Forelimb muscle (tissue), 1 donor: ENCODE data around the gene NEK3. TPM values are rescaled to one million over a fixed set of nuclear protein-coding genes. Genes with fewer than 3 reads are reported as not detected.
"Not testable (repeated sequence)": the region's sequence is repeated elsewhere in the genome, so short reads cannot be mapped to it uniquely, and the experiment has no call there.

Experiments used
- DNase-seq: peaks from one replicate; pipeline ENCODE4 v3.0.0-alpha.2; 2013; ENCODE audit warnings: low read depth
- polyA plus RNA-seq: library from polyadenylated mRNA; unstranded; fragments of 120-200 nt; gene quantifications from one replicate; pipeline ENCODE4 v1.2.1, GENCODE V29; 2013; ENCODE audit not compliant: insufficient read length

Gene NEK3
- polyA plus RNA-seq, 1 donor = 16.5 TPM

DNA sequence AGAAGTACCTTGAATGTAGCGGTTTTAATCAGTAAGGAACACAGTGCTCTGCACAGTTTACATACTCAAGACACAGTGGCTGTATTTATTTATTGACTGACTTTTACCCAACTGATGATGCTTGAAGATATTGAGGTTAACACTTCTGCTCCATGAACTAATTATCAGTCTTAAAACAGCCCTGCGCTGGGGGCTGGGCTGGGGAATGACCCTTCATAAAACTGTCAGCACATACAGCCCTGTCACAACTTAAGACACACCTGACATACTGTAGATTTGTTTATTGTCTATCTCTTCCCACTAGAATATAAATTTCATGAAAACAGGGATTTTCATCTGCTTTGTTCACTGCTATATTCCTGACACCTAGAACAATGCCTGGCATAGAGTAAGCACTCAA lies 41.3 kb downstream of the NEK3 start:
- no peak for DNase-seq

DNA sequence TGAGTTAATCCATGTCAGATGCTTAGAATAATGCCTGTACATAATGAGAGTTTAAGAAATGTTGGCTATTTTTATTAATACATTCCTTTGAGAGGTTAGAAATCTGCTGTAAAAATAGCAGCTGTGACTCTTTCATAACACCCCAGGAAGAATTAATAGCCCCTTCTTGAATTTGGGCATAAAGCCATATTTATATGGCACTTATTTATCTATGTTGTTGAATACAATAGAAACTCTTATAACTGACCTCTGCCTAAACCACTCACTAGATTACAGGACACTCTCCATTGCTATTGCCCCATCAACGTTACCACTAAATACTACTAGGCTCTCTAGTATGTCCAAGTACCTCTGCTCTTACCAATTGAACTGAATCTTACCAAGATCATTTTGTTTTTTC lies 46.8 kb downstream of the NEK3 start:
- DNase-seq = no peak

DNA sequence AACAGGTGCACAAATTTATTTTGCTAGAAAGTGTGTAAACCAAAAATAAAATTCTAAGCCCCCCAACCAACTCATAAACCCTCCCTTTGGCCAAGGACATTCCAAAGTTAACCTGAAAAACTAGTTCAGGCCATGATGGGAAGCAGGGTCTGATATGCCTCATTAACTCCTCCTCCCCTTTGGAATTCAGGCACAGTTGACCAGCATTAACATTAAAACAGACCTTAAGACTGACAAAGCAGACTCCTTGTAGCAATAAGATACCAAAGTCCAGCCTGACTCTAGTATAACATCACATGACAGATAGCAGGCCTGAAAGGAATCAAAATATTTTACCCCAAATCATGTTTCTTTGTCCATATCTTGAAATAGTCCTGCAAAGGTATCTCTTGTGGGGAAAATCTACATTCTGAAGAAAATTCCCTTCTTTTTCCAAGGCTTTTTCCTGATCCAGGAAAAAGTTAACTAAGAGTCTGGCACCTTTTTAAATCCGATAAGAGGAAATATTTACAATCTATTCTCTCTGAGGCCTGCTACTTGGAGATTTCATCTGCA lies 50.2 kb downstream of the NEK3 start:
- no peak for DNase-seq

DNA sequence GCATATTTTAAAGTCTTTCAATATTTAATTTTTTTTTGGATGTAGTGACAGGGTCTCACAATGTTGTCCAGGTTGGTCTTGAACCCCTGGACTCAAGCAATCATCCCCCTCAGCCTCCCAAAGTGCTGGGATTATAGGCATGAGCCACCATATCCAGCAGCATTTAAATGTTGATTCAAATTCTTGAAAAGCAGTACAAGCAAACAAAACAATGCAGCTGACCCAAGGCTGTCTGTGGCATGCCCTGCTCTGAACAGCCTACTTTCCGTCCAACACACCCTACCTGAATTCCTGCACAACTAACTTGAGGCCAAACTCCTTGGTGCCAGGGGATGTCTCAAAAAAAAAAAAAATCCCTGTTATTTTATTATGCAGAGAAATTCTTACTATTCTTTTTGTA lies 53.6 kb downstream of the NEK3 start:
- DNase-seq = no peak

DNA sequence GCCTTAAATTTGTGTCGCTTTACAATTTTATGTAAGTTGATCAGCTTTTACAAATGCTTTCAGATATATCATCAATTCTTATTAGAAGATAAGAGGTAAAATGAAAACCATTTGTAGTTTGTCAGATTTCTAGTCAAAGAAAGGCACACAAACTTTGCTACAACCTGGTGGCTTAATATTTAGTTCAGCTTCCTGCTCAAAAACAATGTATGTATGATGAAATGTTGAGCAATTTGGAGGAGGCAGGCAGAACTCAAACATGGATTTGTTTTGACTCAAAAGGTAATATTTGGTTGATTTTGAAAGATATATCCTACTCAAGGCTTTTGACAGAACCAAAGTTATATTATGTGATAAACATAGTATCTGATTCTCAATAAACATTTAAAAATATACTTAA lies 54.8 kb downstream of the NEK3 start:
- no peak for DNase-seq

GRCh38 chr13:52103386-52103785 lies 56.0 kb downstream of the NEK3 start:
- DNase-seq = no peak

GRCh38 chr13:52102423-52102822 lies 57.0 kb downstream of the NEK3 start:
- DNase-seq = not testable (repeated sequence)

DNA sequence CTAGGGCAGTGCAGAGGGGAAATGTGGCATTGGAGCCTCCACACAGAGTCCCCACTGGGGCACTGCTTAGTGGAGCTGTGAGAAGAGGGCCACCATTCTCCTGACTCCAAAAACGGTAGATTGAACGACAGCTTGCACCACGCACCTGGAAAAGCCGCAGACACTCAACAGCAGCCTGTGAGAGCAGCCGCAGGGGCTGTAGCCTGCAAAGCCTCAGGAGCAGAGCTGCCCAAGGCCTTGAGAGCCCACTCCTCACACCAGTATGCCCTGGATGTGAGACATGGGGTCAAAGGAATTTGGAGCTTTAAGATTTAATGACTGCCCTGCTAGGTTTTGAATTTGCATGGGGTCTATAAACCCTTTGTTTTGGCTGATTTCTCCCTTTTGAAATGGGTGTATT lies 62.2 kb downstream of the NEK3 start:
- DNase-seq = no peak

- no peak for DNase-seq
Measured at GRCh38 chr13:52096748-52097147, 62.6 kb downstream of the NEK3 start.

GRCh38 chr13:52096062-52096461 lies 63.3 kb downstream of the NEK3 start:
- DNase-seq = no peak

DNA sequence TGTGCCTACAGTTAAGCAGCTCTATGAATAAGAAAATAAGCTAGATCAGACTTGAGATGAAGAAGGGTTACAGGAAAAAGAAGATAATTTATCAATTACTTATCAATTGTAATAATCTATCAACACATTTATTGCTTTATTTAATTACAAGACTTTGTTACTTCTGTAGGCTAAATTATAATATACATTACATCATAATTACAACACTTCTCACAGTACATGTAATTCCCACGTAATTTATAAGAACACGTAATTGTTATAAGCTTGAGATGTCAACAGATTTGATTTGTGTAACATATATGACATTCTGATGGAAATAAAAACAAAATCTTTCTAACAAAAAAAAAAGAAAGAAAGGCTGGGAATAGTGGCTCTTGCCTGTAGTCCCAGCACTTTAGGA lies 67.3 kb downstream of the NEK3 start:
- no peak for DNase-seq

GRCh38 chr13:52091473-52091872 lies 67.9 kb downstream of the NEK3 start:
- no peak for DNase-seq

- no peak for DNase-seq
Measured at GRCh38 chr13:52085421-52085820, 74.0 kb downstream of the NEK3 start.

GRCh38 chr13:52084981-52085380 lies 74.4 kb downstream of the NEK3 start:
- not testable (repeated sequence) for DNase-seq

Other genes starting within 250 kb of the NEK3 start
- gene ATP7B, start 148.1 kb downstream of the NEK3 start, polyA plus RNA-seq = 4.6 TPM
- 19.8 TPM for gene ALG11, start 147.2 kb downstream of the NEK3 start, polyA plus RNA-seq
- 21.2 TPM for gene UTP14C, start 134.9 kb downstream of the NEK3 start, polyA plus RNA-seq
- gene NEK5, start 30.5 kb downstream of the NEK3 start, polyA plus RNA-seq = 1.0 TPM
- gene THSD1, start 246.6 kb upstream of the NEK3 start, polyA plus RNA-seq = 18.4 TPM